ENCODE measurements around the gene ESR1.

ESR1 gene

GRCh38 chr6:151900256-151900655 lies 92.8 kb downstream of the ESR1 start:
- no peak for TF ChIP-seq CTCF (conservative IDR thresholded peaks at IDR 0.05)
- H3K27ac ChIP-seq = no peak overlapping the region

GRCh38 chr6:151901009-151901411 lies 93.5 kb downstream of the ESR1 start:
- TF ChIP-seq CTCF (conservative IDR thresholded peaks at IDR 0.05) = no peak
- H3K27ac ChIP-seq = no peak overlapping the region

- no peak for TF ChIP-seq CTCF (conservative IDR thresholded peaks at IDR 0.05)
- H3K27ac ChIP-seq = no peak overlapping the region
Observed at GRCh38 chr6:151904631-151905030, 97.1 kb downstream of the ESR1 start.

- no peak for TF ChIP-seq CTCF (conservative IDR thresholded peaks at IDR 0.05)
- no peak overlapping the region for H3K27ac ChIP-seq
Observed at GRCh38 chr6:151905072-151905471, 97.6 kb downstream of the ESR1 start.

- TF ChIP-seq CTCF (conservative IDR thresholded peaks at IDR 0.05) = no peak
- H3K27ac ChIP-seq = no peak overlapping the region
Observed at GRCh38 chr6:151905854-151906253, 98.4 kb downstream of the ESR1 start.

GRCh38 chr6:151911401-151911800 lies 103.9 kb downstream of the ESR1 start:
- H3K27ac ChIP-seq = no peak overlapping the region
- TF ChIP-seq CTCF (conservative IDR thresholded peaks at IDR 0.05) = no peak

GRCh38 chr6:151914484-151914883 lies 107.0 kb downstream of the ESR1 start:
- TF ChIP-seq CTCF (conservative IDR thresholded peaks at IDR 0.05) = no peak
- no peak overlapping the region for H3K27ac ChIP-seq

GRCh38 chr6:151916075-151916474 lies 108.6 kb downstream of the ESR1 start:
- H3K27ac ChIP-seq = no peak overlapping the region
- no peak for TF ChIP-seq CTCF (conservative IDR thresholded peaks at IDR 0.05)

Measured in VCaP (cell line).